Measurements from ENCODE around the gene MRAS. TPM values are rescaled to one million over a fixed set of nuclear protein-coding genes. Genes with fewer than 3 reads are reported as not detected.

Gene MRAS
- total RNA-seq, 4 donors from 2014 or later, result 31.8 to 58.1 (median 51.8) TPM

DNA sequence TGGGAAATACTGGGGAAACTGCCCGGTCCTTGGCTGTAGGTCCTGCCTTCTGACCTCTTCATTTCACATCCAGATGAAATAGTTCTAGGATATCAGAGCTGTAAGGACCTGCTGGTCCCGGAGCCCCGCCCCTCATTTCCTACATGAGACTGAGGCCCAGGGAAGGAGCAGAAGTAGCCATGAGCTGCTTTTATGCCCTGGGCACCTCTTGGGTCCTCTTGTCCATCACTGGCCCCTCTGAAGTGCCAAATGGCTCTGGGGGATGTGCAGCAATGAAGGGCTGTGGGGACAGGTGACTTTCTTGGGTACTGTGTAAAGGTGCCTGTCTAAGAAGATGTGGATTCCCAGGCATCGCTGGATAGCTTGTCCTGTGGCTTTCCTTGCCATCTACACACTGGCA is 45.8 kb downstream of the MRAS start:
- no peak for TF ChIP-seq EP300 (IDR thresholded peaks at IDR 0.05)
- TF ChIP-seq, protein P1, sequence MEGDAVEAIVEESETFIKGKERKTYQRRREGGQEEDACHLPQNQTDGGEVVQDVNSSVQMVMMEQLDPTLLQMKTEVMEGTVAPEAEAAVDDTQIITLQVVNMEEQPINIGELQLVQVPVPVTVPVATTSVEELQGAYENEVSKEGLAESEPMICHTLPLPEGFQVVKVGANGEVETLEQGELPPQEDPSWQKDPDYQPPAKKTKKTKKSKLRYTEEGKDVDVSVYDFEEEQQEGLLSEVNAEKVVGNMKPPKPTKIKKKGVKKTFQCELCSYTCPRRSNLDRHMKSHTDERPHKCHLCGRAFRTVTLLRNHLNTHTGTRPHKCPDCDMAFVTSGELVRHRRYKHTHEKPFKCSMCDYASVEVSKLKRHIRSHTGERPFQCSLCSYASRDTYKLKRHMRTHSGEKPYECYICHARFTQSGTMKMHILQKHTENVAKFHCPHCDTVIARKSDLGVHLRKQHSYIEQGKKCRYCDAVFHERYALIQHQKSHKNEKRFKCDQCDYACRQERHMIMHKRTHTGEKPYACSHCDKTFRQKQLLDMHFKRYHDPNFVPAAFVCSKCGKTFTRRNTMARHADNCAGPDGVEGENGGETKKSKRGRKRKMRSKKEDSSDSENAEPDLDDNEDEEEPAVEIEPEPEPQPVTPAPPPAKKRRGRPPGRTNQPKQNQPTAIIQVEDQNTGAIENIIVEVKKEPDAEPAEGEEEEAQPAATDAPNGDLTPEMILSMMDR (IDR thresholded peaks at IDR 0.05), result no peak
- no peak for TF ChIP-seq POLR2AphosphoS5 (IDR thresholded peaks at IDR 0.05)
- TF ChIP-seq POLR2A (IDR thresholded peaks at IDR 0.05), result no peak
- Histone ChIP-seq H3K9me3 (no peaks in the 10 kb centered on the region), H3K27ac (no peak overlapping the region), H3K27me3 (no peaks in the 10 kb centered on the region), H3K4me1 (peaks cover 3 to 18% (median 12%) of the 10 kb centered on the region in 3 donors), H3K36me3 (peaks cover 0 to 17% of the 10 kb centered on the region in 2 donors), H3K4me3 (no peak overlapping the region)
- WGBS, 2 donors (ENCODE audit: low coverage in 1 of 2), result 83% methylated on average over 2 of the region's 4 CpGs; no CpG with 5 or more reads in 1 of the 2 donors
- no peak for ATAC-seq

DNA sequence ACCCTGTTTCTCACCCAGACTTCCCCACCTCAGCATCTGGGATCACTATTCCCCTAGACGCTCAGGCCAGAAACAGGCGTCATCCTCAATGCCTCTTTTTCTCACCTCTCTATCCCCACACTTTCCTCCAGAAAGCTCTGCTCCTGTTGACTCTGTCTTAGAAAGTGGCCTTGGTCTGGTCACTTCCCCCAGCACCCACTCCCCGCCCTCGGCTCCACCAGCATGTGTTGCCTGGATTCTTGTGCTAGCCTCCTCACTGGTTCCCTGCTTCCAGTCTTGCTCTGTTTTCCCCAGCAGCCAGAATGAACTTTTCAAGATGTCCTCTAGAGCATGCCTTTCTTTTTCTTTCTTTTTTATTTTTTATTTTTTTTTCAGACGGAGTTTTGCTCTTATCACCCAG is 46.3 kb downstream of the MRAS start:
- peaks cover 3 to 13% (median 9%) of the 10 kb centered on the region in 3 donors for H3K4me1 ChIP-seq
- ATAC-seq, result no peak
- WGBS, 2 donors (ENCODE audit: low coverage in 1 of 2), result 92 to 95% methylated on average over 4 to 5 of the region's 5 CpGs
- no peak overlapping the region for H3K4me3 ChIP-seq
- H3K27me3 ChIP-seq, result no peaks in the 10 kb centered on the region
- H3K36me3 ChIP-seq, result peaks cover 0 to 22% of the 10 kb centered on the region in 2 donors
- no peak for TF ChIP-seq EP300 (IDR thresholded peaks at IDR 0.05)
- H3K9me3 ChIP-seq, result no peaks in the 10 kb centered on the region
- H3K27ac ChIP-seq, result no peak overlapping the region

DNA sequence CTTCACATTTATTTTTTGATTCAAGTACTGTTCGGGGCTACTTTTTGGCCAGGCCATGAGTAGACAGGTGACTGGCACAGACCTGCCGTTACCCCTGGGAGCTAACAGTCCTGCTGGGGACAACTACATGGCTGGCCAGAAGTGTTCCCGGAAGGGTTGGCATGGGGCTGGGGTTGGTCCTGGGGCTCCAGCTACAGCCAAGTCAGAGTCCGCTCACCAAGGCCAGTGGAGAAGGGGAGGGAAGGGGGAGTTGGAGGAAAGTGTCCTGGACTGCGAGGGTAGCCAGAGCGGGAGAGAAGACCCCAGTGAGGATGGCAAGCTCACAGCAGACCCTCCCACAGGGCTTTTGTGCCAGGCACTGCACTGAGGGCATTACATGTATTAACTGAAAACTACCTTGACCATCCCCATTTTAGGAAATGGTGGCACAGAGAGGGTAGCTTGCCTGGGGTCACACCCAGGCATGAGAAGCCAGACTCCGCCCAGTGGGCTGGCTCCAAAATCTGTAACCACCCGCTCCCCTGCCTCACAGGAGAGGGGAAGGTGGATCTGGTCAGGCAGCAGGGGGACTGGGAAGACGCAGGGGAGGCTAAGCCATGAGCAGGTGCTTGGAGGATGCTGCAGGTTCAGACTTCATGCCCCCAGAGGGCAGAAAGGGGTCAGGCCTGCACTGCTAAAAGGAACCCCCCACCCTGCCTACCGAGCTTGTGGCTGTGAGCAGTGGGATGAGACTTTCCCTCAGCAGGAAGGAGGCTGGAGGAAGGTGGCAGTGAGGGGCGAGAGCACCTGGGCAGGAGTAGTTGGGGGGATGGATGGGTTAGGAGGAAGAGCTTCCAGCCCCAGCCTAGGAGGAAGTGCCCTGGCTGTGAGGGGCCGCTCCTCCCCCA is 47.7 kb downstream of the MRAS start:
- Histone ChIP-seq H3K4me1 (no peaks in the 10 kb centered on the region), H3K27ac (no peak overlapping the region), H3K36me3 (peaks cover 0 to 36% of the 10 kb centered on the region in 2 donors), H3K9me3 (no peaks in the 10 kb centered on the region), H3K4me3 (no peak overlapping the region), H3K27me3 (no peaks in the 10 kb centered on the region)
- 86 to 94% methylated on average over 3 to 5 of the region's 12 CpGs for WGBS, 2 donors (ENCODE audit: low coverage in 1 of 2)
- no peak for ATAC-seq
- TF ChIP-seq, protein P1 (IDR thresholded peaks at IDR 0.05), result no peak
- TF ChIP-seq POLR2A (IDR thresholded peaks at IDR 0.05), result no peak
- no peak for TF ChIP-seq POLR2AphosphoS5 (IDR thresholded peaks at IDR 0.05)
- TF ChIP-seq EP300 (IDR thresholded peaks at IDR 0.05), result no peak

DNA sequence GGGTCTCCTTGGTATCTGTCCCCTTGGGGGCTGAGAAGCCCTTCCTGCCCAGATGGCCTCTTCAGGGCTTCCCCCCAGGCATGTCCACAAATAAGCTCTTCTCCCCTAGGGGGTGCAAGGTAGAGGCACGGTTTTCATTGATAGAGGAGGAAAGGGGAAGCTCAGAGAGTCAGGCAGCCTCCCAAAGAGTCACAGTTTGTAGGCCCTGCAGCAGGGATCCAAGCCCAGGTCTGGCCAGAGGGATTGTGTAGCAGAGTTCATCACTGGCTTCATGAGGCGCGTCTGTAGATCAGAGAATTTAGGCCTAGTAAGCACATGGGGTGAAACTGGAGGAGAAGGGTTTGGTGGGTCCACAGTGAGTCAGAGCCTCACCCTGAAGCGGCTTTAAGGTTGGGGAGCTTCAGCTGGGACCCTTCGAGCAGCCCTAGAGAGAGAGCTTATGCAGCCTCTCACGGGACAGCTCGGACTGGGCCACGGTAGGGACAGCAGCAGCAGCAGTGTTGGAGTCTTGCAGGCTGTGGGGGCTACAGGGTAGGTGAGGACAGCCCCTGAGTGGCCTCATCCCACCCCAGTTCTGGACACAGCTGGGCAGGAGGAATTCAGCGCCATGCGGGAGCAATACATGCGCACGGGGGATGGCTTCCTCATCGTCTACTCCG is 48.5 kb downstream of the MRAS start:
- TF ChIP-seq, protein P1 (IDR thresholded peaks at IDR 0.05), result no peak
- no peak for TF ChIP-seq POLR2AphosphoS5 (IDR thresholded peaks at IDR 0.05)
- TF ChIP-seq POLR2A (IDR thresholded peaks at IDR 0.05), result no peak
- no peak for TF ChIP-seq EP300 (IDR thresholded peaks at IDR 0.05)
- Histone ChIP-seq H3K27ac (no peak overlapping the region), H3K27me3 (no peaks in the 10 kb centered on the region), H3K9me3 (no peaks in the 10 kb centered on the region), H3K4me1 (no peaks in the 10 kb centered on the region), H3K36me3 (peaks cover 0 to 44% of the 10 kb centered on the region in 2 donors), H3K4me3 (no peak overlapping the region)
- WGBS, 2 donors (ENCODE audit: low coverage in 1 of 2), result 100% methylated on average over 3 to 4 of the region's 14 CpGs
- ATAC-seq, result no peak

DNA sequence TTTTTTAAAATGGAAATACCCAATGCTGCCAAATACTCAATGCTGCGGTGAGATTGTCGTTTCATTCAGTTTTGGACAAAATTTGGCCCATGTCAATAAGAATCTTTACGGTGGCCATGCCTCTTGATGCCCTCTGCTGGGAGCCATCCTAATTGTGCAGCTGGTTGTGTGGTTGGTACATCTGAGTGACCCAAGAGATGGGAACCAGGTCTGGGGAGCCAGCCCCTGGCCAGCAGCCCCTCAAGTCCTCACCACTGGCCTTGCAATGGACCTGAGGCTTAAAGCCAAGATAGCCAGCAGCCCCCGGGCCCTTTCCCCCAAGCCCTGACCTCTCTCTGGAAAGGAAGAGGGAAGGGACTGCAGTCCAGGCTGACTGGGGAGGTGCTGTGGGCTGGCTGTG is 49.6 kb downstream of the MRAS start:
- H3K9me3 ChIP-seq, result no peaks in the 10 kb centered on the region
- no peaks in the 10 kb centered on the region for H3K27me3 ChIP-seq
- no peak for TF ChIP-seq POLR2AphosphoS5 (IDR thresholded peaks at IDR 0.05)
- H3K4me3 ChIP-seq, result no peak overlapping the region
- no peak overlapping the region for H3K27ac ChIP-seq
- peaks cover 0 to 55% of the 10 kb centered on the region in 2 donors for H3K36me3 ChIP-seq
- WGBS, 2 donors (ENCODE audit: low coverage in 1 of 2), result 88% methylated on average over 3 of the region's 4 CpGs; no CpG with 5 or more reads in 1 of the 2 donors
- H3K4me1 ChIP-seq, result no peaks in the 10 kb centered on the region
- no peak for ATAC-seq

Data from gastroesophageal sphincter (tissue), 4 donors.